ENCODE measurements around the gene PCSK1.

DNA sequence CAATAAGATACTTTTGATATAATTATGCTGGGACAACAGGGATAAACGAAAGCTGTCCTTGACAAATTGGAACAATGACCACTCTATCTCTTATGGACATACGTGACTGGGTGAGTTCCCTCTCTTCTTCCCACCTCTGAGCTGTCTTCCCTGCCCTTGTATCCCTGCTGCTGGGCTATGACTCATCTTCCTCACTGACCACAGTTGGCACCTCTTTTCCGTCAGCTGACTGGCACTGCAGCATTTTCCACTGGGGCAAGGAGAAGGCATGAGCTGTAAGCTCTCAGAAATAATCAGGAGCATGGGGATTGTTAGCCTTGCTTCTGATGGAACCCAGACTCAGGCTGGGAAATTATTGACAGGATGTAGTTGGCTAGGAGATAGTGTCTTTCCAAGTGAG is 48.7 kb downstream of the PCSK1 start:
- no peak for TF ChIP-seq CTCF (IDR thresholded peaks at IDR 0.05; ENCODE audit: low read depth, low read length, poor library complexity, severe bottlenecking)
- TF ChIP-seq EZH2phosphoT487 (IDR thresholded peaks at IDR 0.05; ENCODE audit: borderline replicate concordance, low read length): no peak
